Sigmoid colon (tissue), 4 donors: Measurements from ENCODE around the gene PRDM16.

Experiments
- CTCF ChIP-seq, 4 experiments: fragments of 450-650 bp in 3 of 4; fragments of 200-600 bp in 1 of 4; IDR thresholded peaks; one replicate each; pipeline ENCODE4 v1.5.1; 2016 to 2019; ENCODE audit warnings: antibody characterized with exemption in 4 of 4, mild to moderate bottlenecking in 3 of 4, moderate library complexity in 2 of 4
- EP300 ChIP-seq, 4 donors: sonication (generic); formaldehyde crosslinking; IDR thresholded peaks; one replicate each; pipeline ENCODE4 v1.6.1; 2017; ENCODE audit warnings: antibody characterized with exemption in 4 of 4
- POLR2A ChIP-seq, 2 donors: fragments of 450-650 bp; IDR thresholded peaks; one replicate each; pipeline ENCODE4 v1.6.1; 2016; ENCODE audit warnings: antibody characterized with exemption in 2 of 2, mild to moderate bottlenecking in 2 of 2, moderate library complexity in 2 of 2
- POLR2AphosphoS5 ChIP-seq, 4 donors: sonication (generic); formaldehyde crosslinking; IDR thresholded peaks; one replicate each; pipeline ENCODE4 v1.6.1; 2017; ENCODE audit warnings: antibody characterized with exemption in 4 of 4

GRCh38 chr1:3341236-3341994 is 272.4 kb downstream of the PRDM16 start:
- no peak for TF ChIP-seq CTCF (IDR thresholded peaks at IDR 0.05)
- TF ChIP-seq EP300 (IDR thresholded peaks at IDR 0.05), result no peak
- no peak for TF ChIP-seq POLR2A (IDR thresholded peaks at IDR 0.05)
- no peak for TF ChIP-seq POLR2AphosphoS5 (IDR thresholded peaks at IDR 0.05)
